GM18868 (cell line): Measurements from ENCODE around the gene RALGAPA2.
"Not testable (repeated sequence)": the region's sequence is repeated elsewhere in the genome, so short reads cannot be mapped to it uniquely, and the experiment has no call there.

Source experiments
- ATAC-seq: cut with Tn5 transposase; IDR thresholded peaks from one replicate; pipeline ENCODE4 v1.9.1; 2021; ENCODE audit warnings: mild to moderate bottlenecking, moderate library complexity; ENCODE audit not compliant: unreplicated experiment

RALGAPA2 gene

GRCh38 chr20:20355503-20355902 is 356.9 kb downstream of the RALGAPA2 start:
- ATAC-seq, result not testable (repeated sequence)

- no peak for ATAC-seq
Observed at GRCh38 chr20:20353576-20353975, 358.9 kb downstream of the RALGAPA2 start.

- no peak for ATAC-seq
Observed at GRCh38 chr20:20344476-20344875, 368.0 kb downstream of the RALGAPA2 start.

GRCh38 chr20:20343932-20344331 is 368.5 kb downstream of the RALGAPA2 start:
- ATAC-seq, result no peak
